Suprapubic skin (tissue), 4 donors: ENCODE data around the gene PLCB1.

Source experiments
- EP300 ChIP-seq: sonication (generic); formaldehyde crosslinking; IDR thresholded peaks from one replicate; pipeline ENCODE4 v1.6.1; 2017; ENCODE audit warnings: antibody characterized with exemption
- POLR2AphosphoS5 ChIP-seq, 3 donors: sonication (generic); formaldehyde crosslinking; IDR thresholded peaks; one replicate each; pipeline ENCODE4 v1.6.1; 2017; ENCODE audit warnings: antibody characterized with exemption in 3 of 3

DNA sequence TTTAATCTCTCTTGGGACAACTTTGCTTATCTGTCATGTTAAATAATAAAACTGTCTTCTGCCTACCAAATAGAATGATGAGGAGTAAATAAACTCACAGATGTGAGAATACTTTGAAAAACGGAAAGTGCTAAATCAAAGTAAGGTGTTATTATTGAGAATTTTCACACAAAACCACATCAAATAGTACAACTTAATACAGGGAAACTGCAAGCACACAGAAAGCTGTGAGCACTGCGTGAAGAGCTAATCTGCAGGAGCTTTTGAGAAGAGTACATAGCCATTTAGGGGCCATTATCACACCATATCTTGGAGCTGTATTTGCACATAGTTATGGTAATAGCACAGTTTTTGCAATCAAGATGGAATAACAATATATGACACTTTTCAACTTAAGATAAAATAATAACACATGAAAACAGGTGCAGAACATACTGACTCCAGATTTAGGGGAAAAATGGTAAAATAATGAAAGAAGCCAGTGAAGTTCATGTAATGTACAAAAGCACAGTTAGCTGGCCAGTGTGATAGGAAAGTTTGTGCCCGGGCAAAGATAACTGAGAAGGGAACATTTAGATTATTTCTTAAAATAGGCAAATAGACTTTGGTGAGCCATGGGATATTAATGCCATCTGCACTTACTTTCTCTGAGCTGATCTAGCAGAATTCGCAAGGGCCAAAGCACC is 538.3 kb downstream of the PLCB1 start:
- TF ChIP-seq EP300 (no peak), POLR2AphosphoS5 (IDR thresholded peaks at IDR 0.05) (no peak)
